Measurements from ENCODE around the gene BRAF.

BRAF gene

DNA sequence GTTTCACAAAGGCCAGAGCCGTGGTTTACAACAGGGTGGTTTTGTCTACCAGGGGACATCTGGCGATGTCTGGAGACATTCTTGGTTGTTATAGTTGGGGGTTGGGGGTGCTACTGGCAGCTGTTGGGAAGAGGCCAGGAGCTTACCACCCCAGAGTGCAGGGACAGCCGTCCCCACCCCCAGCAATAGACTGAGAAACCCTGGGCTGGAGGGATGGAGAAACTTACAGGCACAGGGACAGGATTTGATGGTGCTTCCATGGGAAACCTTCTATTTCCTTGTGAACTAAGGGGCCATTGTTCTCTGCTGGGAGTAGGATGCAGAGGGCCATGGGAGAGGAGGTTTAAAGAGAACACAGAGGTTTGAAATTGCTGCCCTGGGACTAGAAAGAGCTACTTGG, 241.1 kb downstream of the BRAF start:
- H3K9me3 ChIP-seq (ENCODE audit: control insufficient read depth, insufficient read depth, low read depth, low read length) = no peaks in the 10 kb centered on the region
- TF ChIP-seq ZBTB17 (tag by site-specific recombination; IDR thresholded peaks at IDR 0.05) (no peak), ZNF76 (tag by site-specific recombination; IDR thresholded peaks at IDR 0.05; ENCODE audit: borderline replicate concordance, low read depth) (no peak), ZFHX2 (tag by site-specific recombination; conservative IDR thresholded peaks at IDR 0.05) (no peak)
- TF ChIP-seq, protein P1, sequence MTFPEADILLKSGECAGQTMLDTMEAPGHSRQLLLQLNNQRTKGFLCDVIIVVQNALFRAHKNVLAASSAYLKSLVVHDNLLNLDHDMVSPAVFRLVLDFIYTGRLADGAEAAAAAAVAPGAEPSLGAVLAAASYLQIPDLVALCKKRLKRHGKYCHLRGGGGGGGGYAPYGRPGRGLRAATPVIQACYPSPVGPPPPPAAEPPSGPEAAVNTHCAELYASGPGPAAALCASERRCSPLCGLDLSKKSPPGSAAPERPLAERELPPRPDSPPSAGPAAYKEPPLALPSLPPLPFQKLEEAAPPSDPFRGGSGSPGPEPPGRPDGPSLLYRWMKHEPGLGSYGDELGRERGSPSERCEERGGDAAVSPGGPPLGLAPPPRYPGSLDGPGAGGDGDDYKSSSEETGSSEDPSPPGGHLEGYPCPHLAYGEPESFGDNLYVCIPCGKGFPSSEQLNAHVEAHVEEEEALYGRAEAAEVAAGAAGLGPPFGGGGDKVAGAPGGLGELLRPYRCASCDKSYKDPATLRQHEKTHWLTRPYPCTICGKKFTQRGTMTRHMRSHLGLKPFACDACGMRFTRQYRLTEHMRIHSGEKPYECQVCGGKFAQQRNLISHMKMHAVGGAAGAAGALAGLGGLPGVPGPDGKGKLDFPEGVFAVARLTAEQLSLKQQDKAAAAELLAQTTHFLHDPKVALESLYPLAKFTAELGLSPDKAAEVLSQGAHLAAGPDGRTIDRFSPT (tag by site-specific recombination; IDR thresholded peaks at IDR 0.05) = no peak
- CTCF ChIA-PET = interaction anchor here (1.0 kb wide), 1 partner anchor 9 kb away, joined by 5 read pairs; no protein-coding TSS in a partner anchor
- POLR2A ChIA-PET = interaction anchor here (0.8 kb wide), 1 partner anchor 13 kb away, joined by 3 read pairs; the partner anchor contains the start of gene NDUFB2
- H3K4me3 ChIP-seq (ENCODE audit: low read depth, low read length) = no peak overlapping the region
- H3K4me1 ChIP-seq (ENCODE audit: control insufficient read depth, insufficient read depth, low read length) = no peaks in the 10 kb centered on the region
- H3K27ac ChIP-seq (ENCODE audit: extremely low read depth, low read depth, low read length) = no peak overlapping the region
- peaks cover 20 to 93% of the 10 kb centered on the region in 2 experiments; a peak in 2 of 3 replicates for H3K36me3 ChIP-seq (ENCODE audit: control insufficient read depth in 2 of 2, insufficient read depth in 1 of 2, low read length in 2 of 2)

DNA sequence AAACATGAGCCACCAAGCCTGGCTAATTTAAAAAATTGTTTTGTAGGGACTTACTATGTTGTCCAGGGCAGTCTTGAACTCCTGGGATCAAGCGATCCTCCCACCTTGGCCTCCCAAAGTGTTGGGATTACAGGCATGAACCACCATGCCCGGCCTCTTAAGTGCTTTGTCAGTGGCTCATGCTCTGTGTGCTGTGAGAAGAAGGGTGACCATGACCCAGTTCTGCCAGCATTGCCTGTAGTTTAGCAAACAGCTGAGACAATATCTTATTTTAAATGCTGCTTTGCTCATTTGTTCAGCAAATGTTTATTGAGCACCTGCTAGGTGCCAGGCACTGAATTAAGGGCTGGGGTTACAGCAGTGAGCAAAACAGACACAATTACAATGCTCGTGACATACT, 243.0 kb downstream of the BRAF start:
- Histone ChIP-seq H3K36me3 (ENCODE audit: control insufficient read depth in 2 of 2, insufficient read depth in 1 of 2, low read length in 2 of 2) (peaks cover 15 to 94% of the 10 kb centered on the region in 2 experiments; a peak in 2 of 3 replicates), H3K4me3 (ENCODE audit: low read depth, low read length) (no peak overlapping the region), H3K9me3 (ENCODE audit: control insufficient read depth, insufficient read depth, low read depth, low read length) (no peaks in the 10 kb centered on the region), H3K4me1 (ENCODE audit: control insufficient read depth, insufficient read depth, low read length) (no peaks in the 10 kb centered on the region), H3K27ac (ENCODE audit: extremely low read depth, low read depth, low read length) (no peak overlapping the region)
- CTCF ChIA-PET = no interaction called here
- TF ChIP-seq ZNF664 (tag by site-specific recombination; IDR thresholded peaks at IDR 0.05) = 0 out of 2 replicates have a peak, but pooled peaks have one; percentile 27
- TF ChIP-seq, protein P2, sequence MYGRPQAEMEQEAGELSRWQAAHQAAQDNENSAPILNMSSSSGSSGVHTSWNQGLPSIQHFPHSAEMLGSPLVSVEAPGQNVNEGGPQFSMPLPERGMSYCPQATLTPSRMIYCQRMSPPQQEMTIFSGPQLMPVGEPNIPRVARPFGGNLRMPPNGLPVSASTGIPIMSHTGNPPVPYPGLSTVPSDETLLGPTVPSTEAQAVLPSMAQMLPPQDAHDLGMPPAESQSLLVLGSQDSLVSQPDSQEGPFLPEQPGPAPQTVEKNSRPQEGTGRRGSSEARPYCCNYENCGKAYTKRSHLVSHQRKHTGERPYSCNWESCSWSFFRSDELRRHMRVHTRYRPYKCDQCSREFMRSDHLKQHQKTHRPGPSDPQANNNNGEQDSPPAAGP (tag by site-specific recombination; IDR thresholded peaks at IDR 0.05) = no peak
- POLR2A ChIA-PET = interaction anchor here (1.6 kb wide), 1 partner anchor 14 kb away, joined by 3 read pairs; the partner anchor contains the start of gene NDUFB2

DNA sequence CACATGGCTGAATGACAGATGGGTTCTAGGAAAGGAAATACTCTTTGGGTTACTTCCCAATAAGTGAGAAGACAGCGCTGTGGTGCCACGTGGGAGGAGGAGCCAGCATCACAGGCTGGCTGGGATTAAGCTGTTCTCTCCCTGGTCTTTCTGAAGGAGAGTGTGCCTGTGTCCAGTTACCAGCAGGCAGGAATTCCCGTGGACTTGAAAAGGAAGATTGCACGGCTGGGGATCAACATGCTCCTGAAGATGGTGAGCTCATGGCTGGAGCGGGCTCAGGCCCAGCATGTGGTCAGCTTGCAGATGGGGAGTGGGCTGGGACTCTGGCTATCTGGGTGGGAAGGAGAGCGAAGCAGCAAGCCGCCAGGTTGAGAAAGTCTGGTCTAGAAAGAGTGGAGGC, 243.8 kb downstream of the BRAF start:
- POLR2A ChIA-PET = interaction anchor here (0.7 to 1.6 kb wide), 2 partner anchors 15 to 485 kb away, joined by 3 read pairs; partner anchors contain the start of gene NDUFB2
- TF ChIP-seq ZNF391 (tag by site-specific recombination; IDR thresholded peaks at IDR 0.05; ENCODE audit: borderline replicate concordance, low read depth) (no peak), MYNN (tag by site-specific recombination; IDR thresholded peaks at IDR 0.05; ENCODE audit: borderline replicate concordance) (no peak), ZBTB20 (tag by site-specific recombination; IDR thresholded peaks at IDR 0.05) (no peak), ZNF501 (tag by site-specific recombination; IDR thresholded peaks at IDR 0.05) (no peak), IKZF3 (tag by site-specific recombination; IDR thresholded peaks at IDR 0.05) (no peak), ZFP41 (tag by site-specific recombination; IDR thresholded peaks at IDR 0.05; ENCODE audit: borderline replicate concordance) (no peak), ZIC2 (tag by site-specific recombination; IDR thresholded peaks at IDR 0.05) (no peak), ZNF169 (tag by site-specific recombination; IDR thresholded peaks at IDR 0.05) (no peak), ZNF571 (tag by site-specific recombination; IDR thresholded peaks at IDR 0.05) (no peak), ZNF792 (tag by site-specific recombination; IDR thresholded peaks at IDR 0.05) (no peak), GLI2 (tag by site-specific recombination; IDR thresholded peaks at IDR 0.05; ENCODE audit: borderline replicate concordance, low read depth) (no peak), ZNF335 (tag by site-specific recombination; conservative IDR thresholded peaks at IDR 0.05) (no peak), ZNF768 (tag by site-specific recombination; IDR thresholded peaks at IDR 0.05) (no peak), GLI4 (tag by site-specific recombination; IDR thresholded peaks at IDR 0.05) (no peak), BCL11B (tag by site-specific recombination; IDR thresholded peaks at IDR 0.05; ENCODE audit: low read depth) (no peak)
- TF ChIP-seq, protein P3, sequence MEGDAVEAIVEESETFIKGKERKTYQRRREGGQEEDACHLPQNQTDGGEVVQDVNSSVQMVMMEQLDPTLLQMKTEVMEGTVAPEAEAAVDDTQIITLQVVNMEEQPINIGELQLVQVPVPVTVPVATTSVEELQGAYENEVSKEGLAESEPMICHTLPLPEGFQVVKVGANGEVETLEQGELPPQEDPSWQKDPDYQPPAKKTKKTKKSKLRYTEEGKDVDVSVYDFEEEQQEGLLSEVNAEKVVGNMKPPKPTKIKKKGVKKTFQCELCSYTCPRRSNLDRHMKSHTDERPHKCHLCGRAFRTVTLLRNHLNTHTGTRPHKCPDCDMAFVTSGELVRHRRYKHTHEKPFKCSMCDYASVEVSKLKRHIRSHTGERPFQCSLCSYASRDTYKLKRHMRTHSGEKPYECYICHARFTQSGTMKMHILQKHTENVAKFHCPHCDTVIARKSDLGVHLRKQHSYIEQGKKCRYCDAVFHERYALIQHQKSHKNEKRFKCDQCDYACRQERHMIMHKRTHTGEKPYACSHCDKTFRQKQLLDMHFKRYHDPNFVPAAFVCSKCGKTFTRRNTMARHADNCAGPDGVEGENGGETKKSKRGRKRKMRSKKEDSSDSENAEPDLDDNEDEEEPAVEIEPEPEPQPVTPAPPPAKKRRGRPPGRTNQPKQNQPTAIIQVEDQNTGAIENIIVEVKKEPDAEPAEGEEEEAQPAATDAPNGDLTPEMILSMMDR (tag by site-specific recombination; IDR thresholded peaks at IDR 0.05) = no peak
- TF ChIP-seq, protein P1 (tag by site-specific recombination; IDR thresholded peaks at IDR 0.05) = no peak
- CTCF ChIA-PET = interaction anchor here (0.7 kb wide), 1 partner anchor 180 kb away, joined by 3 read pairs; no protein-coding TSS in a partner anchor
- Histone ChIP-seq H3K27ac (ENCODE audit: extremely low read depth, low read depth, low read length) (no peak overlapping the region), H3K9me3 (ENCODE audit: control insufficient read depth, insufficient read depth, low read depth, low read length) (no peaks in the 10 kb centered on the region), H3K4me1 (ENCODE audit: control insufficient read depth, insufficient read depth, low read length) (no peaks in the 10 kb centered on the region), H3K36me3 (ENCODE audit: control insufficient read depth in 2 of 2, insufficient read depth in 1 of 2, low read length in 2 of 2) (peaks cover 15 to 97% of the 10 kb centered on the region in 2 experiments; a peak in 2 of 3 replicates), H3K4me3 (ENCODE audit: low read depth, low read length) (no peak overlapping the region)

All from HEK293 (cell line).